ENCODE results near the gene INPP5D.

INPP5D gene

GRCh38 chr2:233130481-233131020 lies 70.4 kb downstream of the INPP5D start:
- TF ChIP-seq ZNF565 (CRISPR knock-in tag; conservative IDR thresholded peaks at IDR 0.05; ENCODE audit: low read depth), result no peak
- TF ChIP-seq RARB (CRISPR knock-in tag; IDR thresholded peaks at IDR 0.05), result no peak
- no peak for ATAC-seq

GRCh38 chr2:233131936-233132720 lies 72.0 kb downstream of the INPP5D start:
- no peak for TF ChIP-seq ZFP3 (CRISPR knock-in tag; IDR thresholded peaks at IDR 0.05)
- TF ChIP-seq POU6F1 (CRISPR knock-in tag; IDR thresholded peaks at IDR 0.05; ENCODE audit: borderline replicate concordance, low read depth), result no peak
- TF ChIP-seq RARB (CRISPR knock-in tag; IDR thresholded peaks at IDR 0.05), result no peak
- TF ChIP-seq ZFP30 (CRISPR knock-in tag; IDR thresholded peaks at IDR 0.05), result no peak
- TF ChIP-seq ARNTL (CRISPR knock-in tag; IDR thresholded peaks at IDR 0.05; ENCODE audit: borderline replicate concordance, low read depth), result no peak
- TF ChIP-seq ZNF70 (CRISPR knock-in tag; IDR thresholded peaks at IDR 0.05), result no peak
- TF ChIP-seq OSR1 (CRISPR knock-in tag; IDR thresholded peaks at IDR 0.05), result no peak
- TF ChIP-seq ZC3H10 (CRISPR knock-in tag; IDR thresholded peaks at IDR 0.05), result no peak
- TF ChIP-seq ISL1 (CRISPR knock-in tag; IDR thresholded peaks at IDR 0.05), result no peak
- no peak for TF ChIP-seq ZNF565 (CRISPR knock-in tag; conservative IDR thresholded peaks at IDR 0.05; ENCODE audit: low read depth)
- TF ChIP-seq TCF4 (CRISPR knock-in tag; IDR thresholded peaks at IDR 0.05; ENCODE audit: borderline replicate concordance), result no peak
- TF ChIP-seq BACH2 (CRISPR knock-in tag; IDR thresholded peaks at IDR 0.05; ENCODE audit: borderline replicate concordance), result no peak
- TF ChIP-seq CSDC2 (CRISPR knock-in tag; IDR thresholded peaks at IDR 0.05), result no peak
- no peak for TF ChIP-seq SNAI2 (CRISPR knock-in tag; IDR thresholded peaks at IDR 0.05)
- TF ChIP-seq CSRNP3 (CRISPR knock-in tag; IDR thresholded peaks at IDR 0.05), result no peak
- no peak for TF ChIP-seq PPARA (CRISPR knock-in tag; IDR thresholded peaks at IDR 0.05; ENCODE audit: borderline replicate concordance)
- ATAC-seq, result no peak

GRCh38 chr2:233133239-233133638 lies 73.1 kb downstream of the INPP5D start:
- ATAC-seq, result no peak

More at GRCh38 chr2:233133239-233133638, 73.1 kb downstream of the INPP5D start:
- no peak for TF ChIP-seq ZNF8 (CRISPR knock-in tag; IDR thresholded peaks at IDR 0.05)
- TF ChIP-seq TCF4 (CRISPR knock-in tag; IDR thresholded peaks at IDR 0.05; ENCODE audit: borderline replicate concordance), result no peak
- no peak for TF ChIP-seq GLIS3 (CRISPR knock-in tag; IDR thresholded peaks at IDR 0.05)
- TF ChIP-seq ZC3H10 (CRISPR knock-in tag; IDR thresholded peaks at IDR 0.05), result no peak
- no peak for TF ChIP-seq RARB (CRISPR knock-in tag; IDR thresholded peaks at IDR 0.05)
- no peak for TF ChIP-seq ZFP30 (CRISPR knock-in tag; IDR thresholded peaks at IDR 0.05)
- TF ChIP-seq ZNF565 (CRISPR knock-in tag; conservative IDR thresholded peaks at IDR 0.05; ENCODE audit: low read depth), result no peak
- no peak for TF ChIP-seq TSHZ2 (CRISPR knock-in tag; IDR thresholded peaks at IDR 0.05)
- no peak for TF ChIP-seq SNAI2 (CRISPR knock-in tag; IDR thresholded peaks at IDR 0.05)
- no peak for TF ChIP-seq BACH2 (CRISPR knock-in tag; IDR thresholded peaks at IDR 0.05; ENCODE audit: borderline replicate concordance)
- TF ChIP-seq OSR1 (CRISPR knock-in tag; IDR thresholded peaks at IDR 0.05), result no peak
- TF ChIP-seq ZNF70 (CRISPR knock-in tag; IDR thresholded peaks at IDR 0.05), result no peak
- no peak for TF ChIP-seq PATZ1 (CRISPR knock-in tag; IDR thresholded peaks at IDR 0.05; ENCODE audit: borderline replicate concordance)
- TF ChIP-seq POU6F1 (CRISPR knock-in tag; IDR thresholded peaks at IDR 0.05; ENCODE audit: borderline replicate concordance, low read depth), result no peak

Measured in SK-N-SH treated with all-trans-retinoic acid at 6 μM for 48 hours (cell line).